DMS153 treated with DMSO at 0.1 percent for 48 hours (cell line): ENCODE measurements around the gene HNF1A.
"Not testable (repeated sequence)": the region's sequence is repeated elsewhere in the genome, so short reads cannot be mapped to it uniquely, and the experiment has no call there.

Experiments used
- DNase-seq: peaks from one replicate; lab custom pipeline; 2025; ENCODE audit not compliant: unreplicated experiment; lab: John Stamatoyannopoulos, UW

Gene HNF1A, protein sequence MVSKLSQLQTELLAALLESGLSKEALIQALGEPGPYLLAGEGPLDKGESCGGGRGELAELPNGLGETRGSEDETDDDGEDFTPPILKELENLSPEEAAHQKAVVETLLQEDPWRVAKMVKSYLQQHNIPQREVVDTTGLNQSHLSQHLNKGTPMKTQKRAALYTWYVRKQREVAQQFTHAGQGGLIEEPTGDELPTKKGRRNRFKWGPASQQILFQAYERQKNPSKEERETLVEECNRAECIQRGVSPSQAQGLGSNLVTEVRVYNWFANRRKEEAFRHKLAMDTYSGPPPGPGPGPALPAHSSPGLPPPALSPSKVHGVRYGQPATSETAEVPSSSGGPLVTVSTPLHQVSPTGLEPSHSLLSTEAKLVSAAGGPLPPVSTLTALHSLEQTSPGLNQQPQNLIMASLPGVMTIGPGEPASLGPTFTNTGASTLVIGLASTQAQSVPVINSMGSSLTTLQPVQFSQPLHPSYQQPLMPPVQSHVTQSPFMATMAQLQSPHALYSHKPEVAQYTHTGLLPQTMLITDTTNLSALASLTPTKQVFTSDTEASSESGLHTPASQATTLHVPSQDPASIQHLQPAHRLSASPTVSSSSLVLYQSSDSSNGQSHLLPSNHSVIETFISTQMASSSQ

DNA sequence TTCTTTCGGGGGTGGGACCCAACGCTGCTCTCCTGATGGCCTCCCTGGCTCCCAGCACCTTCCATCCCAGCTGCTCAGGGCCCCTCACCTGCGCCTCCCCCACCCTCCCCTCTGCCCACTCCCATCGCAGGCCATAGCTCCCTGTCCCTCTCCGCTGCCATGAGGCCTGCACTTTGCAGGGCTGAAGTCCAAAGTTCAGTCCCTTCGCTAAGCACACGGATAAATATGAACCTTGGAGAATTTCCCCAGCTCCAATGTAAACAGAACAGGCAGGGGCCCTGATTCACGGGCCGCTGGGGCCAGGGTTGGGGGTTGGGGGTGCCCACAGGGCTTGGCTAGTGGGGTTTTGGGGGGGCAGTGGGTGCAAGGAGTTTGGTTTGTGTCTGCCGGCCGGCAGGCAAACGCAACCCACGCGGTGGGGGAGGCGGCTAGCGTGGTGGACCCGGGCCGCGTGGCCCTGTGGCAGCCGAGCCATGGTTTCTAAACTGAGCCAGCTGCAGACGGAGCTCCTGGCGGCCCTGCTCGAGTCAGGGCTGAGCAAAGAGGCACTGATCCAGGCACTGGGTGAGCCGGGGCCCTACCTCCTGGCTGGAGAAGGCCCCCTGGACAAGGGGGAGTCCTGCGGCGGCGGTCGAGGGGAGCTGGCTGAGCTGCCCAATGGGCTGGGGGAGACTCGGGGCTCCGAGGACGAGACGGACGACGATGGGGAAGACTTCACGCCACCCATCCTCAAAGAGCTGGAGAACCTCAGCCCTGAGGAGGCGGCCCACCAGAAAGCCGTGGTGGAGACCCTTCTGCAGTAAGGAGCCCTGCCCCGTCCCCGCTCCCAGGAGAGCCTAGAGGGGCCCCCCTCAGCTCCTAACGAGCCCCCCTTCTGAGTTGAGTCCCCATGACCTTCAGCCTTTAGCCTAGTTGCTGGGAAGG is at the start of gene HNF1A:
TSS of gene HNF1A (plus strand) at position 248 of the 924 bp plus-strand sequence. CDS start at position 474, 226 bp downstream.
- no peak for DNase-seq

DNA sequence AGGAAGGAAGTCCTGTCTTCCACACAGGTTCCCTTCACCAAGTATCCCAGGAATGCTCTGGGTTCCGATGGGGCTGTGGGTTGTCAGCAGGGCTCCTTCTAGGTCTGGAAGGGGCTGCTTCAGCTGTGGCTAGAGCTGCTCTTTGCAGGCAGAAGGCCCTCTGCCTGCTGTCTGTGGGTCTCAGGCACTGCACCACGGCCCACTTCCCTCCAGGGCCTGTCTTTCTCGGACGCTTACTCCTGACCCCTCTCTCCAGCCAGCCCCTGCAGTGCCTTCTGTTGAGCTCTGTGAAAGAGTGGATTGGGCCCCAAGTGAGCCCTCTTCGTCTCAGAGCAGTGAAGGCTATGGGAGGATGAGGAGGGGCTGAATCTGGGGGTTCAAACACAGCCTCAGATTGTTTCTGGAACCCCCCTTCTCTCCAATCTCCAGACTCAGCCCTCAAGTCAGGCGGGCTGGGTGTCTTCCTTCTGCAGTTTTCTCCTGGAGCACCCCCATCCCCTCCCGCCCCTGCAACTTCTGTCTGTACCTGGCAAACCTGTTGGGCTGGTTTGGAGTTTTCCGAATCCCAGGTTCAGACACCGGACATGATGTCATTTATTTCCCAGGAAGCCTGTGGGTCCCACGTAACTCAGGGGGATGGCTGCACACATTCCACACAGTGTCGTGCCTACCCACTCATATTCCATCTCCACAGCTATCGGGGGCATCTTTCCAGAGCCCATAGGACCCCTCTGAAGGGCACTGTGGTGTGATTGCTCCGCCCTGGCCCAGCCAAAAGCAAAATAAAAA is 49.3 kb upstream of the HNF1A start:
- DNase-seq = peak; percentile 8

DNA sequence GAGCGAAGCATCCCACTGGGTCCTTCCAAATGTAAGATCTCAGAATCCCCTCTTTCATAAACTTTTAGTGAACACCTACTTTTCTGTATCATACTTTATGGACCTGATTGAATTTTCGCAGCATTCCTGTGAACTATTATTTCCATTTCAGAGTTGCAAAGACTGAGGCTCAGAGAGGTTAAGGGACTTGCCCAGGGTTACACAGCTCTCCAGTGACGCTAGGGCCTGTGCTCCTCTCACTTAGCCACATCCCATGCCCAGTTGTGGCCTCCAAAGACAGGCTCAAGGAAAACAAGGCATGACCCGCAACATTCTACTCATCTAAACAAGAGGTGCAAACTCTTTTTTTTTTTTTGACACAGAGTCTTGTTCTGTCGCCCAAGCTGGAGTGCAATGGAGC is 48.3 kb upstream of the HNF1A start:
- DNase-seq = no peak

DNA sequence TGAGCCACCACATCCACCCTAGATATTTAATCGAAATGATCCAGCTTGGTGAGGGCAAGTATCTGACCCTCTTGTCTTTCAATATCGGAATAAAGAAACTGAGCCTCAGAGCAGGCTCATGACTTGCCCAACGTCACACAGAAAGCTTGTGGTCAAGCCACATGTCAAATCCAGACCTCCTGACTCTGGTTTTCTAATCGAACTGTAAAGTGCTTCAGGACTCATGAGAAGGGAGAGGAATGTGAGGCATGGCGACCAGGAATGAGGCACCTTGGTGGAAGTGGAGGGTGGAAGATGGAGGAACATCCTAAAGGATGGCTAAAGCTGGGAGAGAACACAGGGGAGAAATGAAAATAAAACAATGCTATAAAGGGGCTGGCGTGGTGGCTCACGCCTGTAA is 46.3 kb upstream of the HNF1A start:
- no peak for DNase-seq

DNA sequence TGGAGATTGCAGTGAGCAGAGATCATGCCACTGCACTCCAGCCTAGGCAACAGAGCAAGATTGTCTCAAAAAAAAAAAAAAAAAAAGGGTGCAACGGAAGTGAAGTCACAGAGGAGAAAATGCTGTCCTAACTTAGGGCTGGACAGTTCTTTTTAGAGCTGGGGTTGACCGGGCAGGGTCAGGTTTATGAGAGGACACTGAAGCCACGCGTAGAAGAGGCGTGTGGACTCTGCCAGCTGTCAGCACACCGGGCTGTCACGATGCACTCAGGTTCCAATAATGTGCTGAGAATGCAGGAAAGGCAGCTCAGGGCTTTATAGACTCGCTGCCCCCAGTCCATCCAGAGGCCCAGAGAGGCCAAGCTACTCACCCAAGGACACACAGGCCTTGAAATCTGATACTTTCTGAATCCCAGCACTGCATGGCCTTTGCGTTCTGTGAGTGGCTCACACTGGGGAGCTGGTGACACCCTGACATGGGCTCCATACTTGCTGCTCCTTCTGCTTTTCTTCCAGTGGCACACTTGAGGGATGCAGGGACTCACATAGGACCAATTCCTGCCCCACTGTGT is 45.3 kb upstream of the HNF1A start:
- DNase-seq = no peak

DNA sequence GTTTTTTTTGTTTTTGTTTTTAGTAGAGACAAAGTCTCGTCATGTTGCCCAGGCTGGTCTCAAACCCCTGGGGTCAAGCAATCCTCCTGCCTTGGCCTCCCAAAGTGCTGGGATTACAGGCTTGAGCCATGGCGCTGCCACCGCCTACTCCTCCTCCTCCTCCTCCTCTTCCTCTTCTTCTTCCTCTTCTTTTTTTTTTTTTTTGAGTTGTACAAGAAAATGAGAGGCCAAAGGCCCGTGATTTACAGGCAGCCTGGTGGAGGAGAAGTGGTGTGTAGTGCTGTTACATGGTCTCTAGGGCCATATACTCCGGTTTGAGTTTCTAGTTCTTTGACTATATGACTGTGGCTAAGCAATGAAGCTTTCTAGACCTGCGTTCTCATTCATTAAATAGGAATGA is 44.6 kb upstream of the HNF1A start:
- DNase-seq = no peak

DNA sequence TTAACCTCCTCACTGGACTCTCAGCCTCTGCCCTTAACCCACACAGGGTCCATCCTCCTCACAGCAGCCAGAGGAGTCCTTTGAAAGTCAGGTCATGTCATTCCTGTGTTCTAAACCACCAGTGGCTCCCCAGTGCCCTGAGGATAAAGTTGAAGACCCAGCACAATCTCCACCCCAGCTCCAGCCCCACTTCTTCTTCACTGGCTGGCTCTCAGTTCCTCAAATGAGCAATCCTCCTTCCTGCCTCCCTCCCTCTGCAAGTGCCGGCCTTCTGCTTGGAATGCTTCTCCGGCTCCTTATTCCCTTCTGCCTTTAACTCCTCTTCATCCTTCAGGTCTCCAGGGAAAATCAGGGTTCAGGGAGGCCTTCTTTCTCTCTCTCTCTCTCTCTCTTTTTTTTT is 42.1 kb upstream of the HNF1A start:
- no peak for DNase-seq

DNA sequence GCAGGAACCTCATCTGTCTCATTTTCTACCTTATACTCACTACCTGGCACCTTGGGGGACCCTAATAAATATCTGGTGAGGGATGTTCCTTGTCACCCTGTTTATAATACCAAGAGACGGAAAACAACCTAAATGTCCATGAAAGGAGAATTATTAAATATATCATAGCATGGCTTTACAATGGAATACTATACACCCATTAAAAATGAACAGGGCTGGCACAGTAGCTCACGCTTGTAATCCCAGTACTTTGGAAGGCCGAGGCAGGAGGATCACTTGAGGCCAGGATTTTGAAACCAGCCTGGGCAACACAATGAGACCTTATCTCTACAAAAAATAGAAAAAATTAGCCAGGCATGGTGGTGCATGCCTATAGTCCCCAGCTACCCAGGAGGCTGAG is 39.8 kb upstream of the HNF1A start:
- DNase-seq = no peak

DNA sequence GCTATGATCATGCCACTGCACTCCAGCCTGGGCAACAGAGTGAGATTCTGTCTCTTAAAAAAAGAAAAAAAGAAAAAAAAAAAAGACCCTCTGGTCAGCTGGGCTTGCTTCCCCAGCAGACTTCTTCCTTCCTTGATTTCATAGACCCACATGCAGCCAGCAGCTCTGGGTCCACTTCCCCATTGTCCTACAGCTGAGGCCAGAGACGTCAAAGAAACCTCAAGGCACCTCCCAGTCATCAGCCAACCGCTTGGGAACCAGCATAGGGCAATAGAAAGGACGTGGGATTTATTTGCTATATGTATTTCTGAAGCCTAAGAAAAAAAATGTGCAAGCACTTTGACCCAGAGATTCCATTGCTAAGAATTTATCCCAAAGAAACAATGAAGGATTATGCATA is 38.8 kb upstream of the HNF1A start:
- DNase-seq = no peak

DNA sequence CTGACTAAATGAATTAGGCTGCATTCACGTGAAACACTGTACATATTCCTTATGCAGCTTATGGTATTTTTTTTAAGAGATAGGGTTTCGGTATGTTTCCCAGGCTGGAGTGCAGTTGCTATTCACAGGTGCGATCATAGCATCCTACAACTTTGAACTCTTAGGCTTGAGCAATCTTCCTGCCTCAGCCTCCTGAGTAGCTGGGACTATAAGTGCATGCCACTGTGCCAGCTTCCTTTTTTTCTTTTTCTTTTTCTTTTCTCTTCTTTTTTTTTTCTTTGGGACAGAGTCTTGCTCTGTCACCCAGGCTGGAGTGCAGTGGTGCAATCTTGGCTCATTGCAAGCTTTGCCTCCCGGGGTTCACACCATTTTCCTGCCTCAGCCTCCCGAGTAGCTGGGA is 38.3 kb upstream of the HNF1A start:
- DNase-seq = no peak

DNA sequence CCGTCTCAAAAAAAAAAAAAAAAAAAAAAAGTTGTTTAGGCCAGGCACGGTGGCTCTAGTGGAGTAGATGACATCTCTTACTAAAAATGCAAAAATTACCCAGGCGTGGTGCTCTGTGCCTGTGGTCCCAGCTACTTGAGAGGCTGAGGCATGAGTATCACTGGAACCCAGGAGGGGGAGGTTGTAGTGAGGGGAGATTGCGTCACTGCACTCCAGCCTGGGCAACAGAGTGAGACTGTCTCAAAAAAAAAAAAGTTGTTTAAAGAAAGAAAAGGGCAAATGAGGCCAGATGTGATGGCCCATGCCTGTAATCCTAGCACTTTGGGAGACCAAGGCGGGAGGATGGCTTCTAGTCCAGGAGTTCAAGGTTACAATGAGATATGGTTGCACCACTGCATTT is 37.5 kb upstream of the HNF1A start:
- DNase-seq = no peak

DNA sequence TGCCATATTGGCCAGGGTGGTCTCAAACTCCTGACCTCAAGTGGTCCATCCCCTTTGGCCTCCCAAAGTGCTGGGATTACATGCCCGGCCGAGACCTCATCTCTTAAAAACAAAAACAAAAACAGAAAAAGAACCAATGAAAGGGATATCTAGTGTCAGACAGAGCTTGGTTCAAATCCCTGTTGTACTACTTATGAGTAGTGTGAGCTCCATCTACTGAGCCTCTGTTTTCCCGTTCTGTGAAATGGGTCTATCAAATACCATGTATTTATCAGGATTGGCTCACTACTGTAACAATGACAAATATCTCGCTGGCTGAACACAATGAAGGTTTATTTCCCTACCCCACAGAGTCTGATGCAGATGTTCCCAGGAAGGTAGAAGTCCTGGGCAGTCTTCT is 36.9 kb upstream of the HNF1A start:
- no peak for DNase-seq

DNA sequence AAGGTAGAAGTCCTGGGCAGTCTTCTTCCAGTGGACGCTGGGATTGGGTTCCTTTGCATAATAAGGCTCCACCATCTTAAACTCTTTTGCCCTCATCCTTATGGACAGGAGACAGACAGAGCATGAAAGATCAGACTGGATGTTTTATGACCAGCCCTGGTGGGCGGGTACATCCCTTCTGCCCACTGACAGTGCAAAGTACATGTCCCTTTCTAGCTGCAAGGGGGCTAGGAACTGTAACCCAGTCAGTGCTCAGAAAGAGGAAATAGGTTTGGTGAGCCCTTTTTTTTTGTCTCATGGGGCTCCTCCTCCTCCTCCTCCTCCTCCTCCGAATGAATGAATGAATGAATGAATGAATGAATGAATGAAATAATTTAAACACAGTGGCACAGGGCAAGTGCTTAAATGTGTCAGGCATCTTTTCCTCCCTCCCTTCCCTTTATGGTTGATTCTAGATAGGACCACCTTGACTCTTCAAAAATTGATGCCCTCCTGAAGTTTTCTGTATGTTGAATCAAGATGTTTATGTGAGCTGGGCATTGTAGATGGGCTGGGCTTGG is 36.4 kb upstream of the HNF1A start:
- DNase-seq = no peak

DNA sequence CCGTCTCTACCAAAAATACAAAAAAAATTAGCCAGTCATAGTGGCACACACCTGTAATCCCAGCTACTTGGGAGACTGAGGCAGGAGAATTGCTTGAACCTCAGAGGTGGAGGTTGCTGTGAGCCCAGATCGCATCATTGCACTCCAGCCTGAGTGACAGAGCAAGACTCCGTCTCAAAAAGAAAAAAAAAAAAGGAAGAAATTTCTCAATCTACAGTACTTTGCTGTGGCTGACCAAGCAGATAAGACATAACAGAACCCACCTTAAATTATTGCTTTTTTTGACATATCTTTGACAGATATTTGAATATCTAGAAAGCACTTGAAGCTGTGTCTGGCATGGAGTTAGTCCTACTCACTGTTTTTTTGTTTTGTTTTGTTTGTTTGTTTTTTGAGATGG is 34.9 kb upstream of the HNF1A start:
- no peak for DNase-seq

DNA sequence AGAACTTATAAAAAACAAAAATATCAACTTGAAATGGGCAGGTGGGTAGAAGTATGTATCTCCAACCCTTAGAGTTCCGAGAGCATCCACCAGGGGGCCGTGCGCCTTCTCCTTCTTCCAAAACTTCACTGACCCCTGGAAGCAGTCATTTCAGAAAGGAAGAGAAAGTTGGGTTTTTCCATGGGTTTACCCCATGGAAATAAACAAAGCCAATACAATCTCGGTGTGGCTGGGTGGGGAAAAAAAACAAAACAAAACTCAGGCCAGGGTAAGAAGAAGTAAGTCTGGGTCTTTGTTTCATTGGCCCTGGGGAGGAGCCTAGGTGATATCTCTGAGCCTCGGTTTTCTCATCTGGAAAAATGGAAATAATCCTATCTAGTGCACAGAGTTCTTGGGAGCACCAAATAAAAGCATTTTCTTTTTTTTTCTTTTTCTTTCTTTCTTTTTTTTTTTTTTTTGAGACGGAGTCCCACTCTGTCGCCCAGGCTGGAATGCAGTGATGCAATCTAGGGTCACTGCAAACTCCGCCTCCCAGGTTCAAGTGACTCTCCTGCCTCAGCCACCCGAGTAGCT is 33.6 kb upstream of the HNF1A start:
- no peak for DNase-seq

DNA sequence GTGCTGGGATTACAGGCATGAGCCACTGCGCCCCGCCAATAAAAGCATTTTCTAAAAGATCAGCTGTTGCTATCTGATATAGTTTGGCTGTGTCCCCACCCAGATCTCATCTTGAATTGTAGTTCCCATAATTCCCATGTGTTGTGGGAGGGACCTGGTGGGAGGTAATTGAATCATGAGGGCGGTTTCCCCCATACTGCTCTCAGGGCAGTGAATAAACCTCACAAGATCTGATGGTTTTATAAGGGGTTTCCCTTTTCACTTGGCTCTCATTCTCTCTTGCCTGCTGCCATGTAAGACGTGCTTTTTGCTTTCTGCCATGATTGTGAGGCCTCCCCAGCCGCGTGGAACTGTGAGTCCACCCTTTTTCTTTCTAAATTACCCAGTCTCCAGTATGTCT is 32.8 kb upstream of the HNF1A start:
- DNase-seq = not testable (repeated sequence)

DNA sequence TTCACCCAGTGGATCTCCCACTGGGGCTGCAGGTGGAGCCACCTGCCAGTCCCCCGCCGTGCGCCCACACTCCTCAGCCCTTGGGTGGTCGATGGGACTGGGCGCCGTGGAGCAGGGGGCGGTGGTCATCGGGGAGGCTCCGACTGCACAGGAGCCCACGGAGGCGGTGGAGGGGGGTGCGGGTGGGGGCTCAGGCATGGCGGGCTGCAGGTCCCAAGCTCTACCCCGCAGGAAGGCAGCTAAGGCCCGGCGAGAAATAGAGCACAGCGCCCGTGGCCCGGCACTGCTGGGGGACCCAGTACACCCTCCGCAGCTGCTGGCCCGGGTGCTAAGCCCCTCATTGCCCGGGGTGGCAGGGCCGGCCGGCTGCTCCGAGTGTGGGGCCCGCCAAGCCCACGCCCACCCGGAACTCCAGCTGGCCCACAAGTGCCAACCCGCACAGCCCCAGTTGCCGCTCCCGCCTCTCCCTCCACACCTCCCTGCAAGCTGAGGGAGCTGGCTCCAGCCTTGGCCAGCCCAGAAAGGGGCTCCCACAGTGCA is 28.0 kb upstream of the HNF1A start:
- DNase-seq = not testable (repeated sequence)

DNA sequence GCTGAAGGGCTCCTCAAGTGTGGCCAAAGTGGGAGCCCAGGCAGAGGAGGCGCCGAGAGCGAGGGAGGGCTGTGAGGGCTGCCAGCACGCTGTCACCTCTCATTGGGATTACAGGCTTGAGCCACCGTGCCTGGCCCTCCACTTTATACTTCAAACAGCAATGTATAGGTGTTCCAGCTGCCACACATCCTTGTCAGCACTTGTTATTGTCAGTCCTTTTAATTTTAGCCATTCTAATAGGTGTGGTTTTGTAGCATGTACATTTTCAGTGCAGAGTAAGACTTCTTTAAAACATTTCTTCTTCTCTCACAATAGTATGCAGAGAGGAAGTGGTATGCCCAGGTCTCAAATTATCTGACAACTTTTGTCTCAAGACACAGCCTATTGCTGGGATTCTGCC is 27.5 kb upstream of the HNF1A start:
- DNase-seq = no peak

DNA sequence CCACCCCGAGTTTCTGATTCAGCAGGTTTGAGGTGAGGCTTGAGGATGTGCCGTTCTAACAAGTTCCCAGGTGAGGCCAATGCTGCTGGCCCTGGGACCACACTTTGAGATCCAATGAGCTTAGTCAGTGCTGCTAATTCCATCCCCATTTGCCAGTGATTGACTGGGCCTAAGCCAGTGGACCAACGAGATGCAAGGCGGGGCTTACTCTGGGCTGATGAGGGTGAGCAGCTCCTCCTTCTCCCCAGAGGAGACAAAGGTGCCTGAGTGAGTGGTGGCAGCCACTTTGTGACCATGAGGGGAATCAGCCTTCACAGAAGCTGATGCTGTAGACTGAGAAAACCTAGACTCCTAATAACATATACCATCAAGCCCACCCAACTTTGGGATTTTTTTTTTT is 23.1 kb upstream of the HNF1A start:
- DNase-seq = no peak
